Gastrocnemius medialis (tissue), 4 donors: ENCODE results near the gene NEO1.

ENCODE experiments used
- POLR2A ChIP-seq, 2 donors: fragments of 450-650 bp; IDR thresholded peaks; one replicate each; pipeline ENCODE4 v1.6.1; 2017; ENCODE audit warnings: antibody characterized with exemption in 2 of 2, mild to moderate bottlenecking in 2 of 2, moderate library complexity in 2 of 2
- TF ChIP-seq, protein P1 (sequence below), 5 experiments: fragments of 450-650 bp in 3 of 5; fragments of 200-600 bp in 2 of 5; sonication (generic) in 2 of 5; IDR thresholded peaks in 4 of 5; conservative IDR thresholded peaks in 1 of 5; 1 replicate in 4 of 5; 2 replicates in 1 of 5; pipeline ENCODE4 v1.5.1; 2016 to 2019; ENCODE audit warnings: antibody characterized with exemption in 5 of 5, mild to moderate bottlenecking in 3 of 5, moderate library complexity in 3 of 5

DNA sequence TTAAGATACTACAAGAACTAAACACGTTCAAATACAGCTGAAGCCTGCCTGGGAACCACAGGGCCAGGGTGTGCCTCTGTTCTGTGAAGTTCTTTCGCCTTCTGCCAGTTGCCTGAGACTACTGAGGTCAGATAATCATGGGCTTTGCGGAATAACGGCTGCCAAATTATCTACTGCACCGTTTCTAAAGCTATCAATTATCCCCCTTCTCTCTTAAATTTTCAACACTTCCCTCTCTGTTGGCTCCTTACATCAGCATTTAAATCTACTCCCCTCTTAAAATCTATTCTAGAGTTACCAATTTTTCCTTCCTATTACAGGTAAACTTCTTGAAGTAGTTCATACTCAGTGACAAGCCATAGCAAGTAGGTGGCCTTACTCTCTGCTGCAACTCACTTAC, 6.2 kb upstream of the NEO1 start:
- TF ChIP-seq, protein P1, sequence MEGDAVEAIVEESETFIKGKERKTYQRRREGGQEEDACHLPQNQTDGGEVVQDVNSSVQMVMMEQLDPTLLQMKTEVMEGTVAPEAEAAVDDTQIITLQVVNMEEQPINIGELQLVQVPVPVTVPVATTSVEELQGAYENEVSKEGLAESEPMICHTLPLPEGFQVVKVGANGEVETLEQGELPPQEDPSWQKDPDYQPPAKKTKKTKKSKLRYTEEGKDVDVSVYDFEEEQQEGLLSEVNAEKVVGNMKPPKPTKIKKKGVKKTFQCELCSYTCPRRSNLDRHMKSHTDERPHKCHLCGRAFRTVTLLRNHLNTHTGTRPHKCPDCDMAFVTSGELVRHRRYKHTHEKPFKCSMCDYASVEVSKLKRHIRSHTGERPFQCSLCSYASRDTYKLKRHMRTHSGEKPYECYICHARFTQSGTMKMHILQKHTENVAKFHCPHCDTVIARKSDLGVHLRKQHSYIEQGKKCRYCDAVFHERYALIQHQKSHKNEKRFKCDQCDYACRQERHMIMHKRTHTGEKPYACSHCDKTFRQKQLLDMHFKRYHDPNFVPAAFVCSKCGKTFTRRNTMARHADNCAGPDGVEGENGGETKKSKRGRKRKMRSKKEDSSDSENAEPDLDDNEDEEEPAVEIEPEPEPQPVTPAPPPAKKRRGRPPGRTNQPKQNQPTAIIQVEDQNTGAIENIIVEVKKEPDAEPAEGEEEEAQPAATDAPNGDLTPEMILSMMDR (IDR thresholded peaks at IDR 0.05 in 4 of 5, conservative IDR thresholded peaks at IDR 0.05 in 1 of 5) = no peak
- TF ChIP-seq POLR2A (IDR thresholded peaks at IDR 0.05) = no peak
